ENCODE measurements around the gene ZBTB7A. TPM values are rescaled to one million over a fixed set of nuclear protein-coding genes. Genes with fewer than 3 reads are reported as not detected.
A peak's percentile ranks its signal among the peaks of the same experiment; 100 is the strongest.

ZBTB7A gene
- total and polyA plus RNA-seq, 2 experiments from 2014 or later = 17.8 to 41.3 TPM

GRCh38 chr19:4055209-4055552 lies 11.5 kb downstream of the ZBTB7A start:
- Histone ChIP-seq H3K4me3 (no peak overlapping the region), H3K27ac (no peak overlapping the region), H3F3A (ENCODE audit: insufficient read depth) (peaks cover 39% of the 10 kb centered on the region), H3K9me3 (ENCODE audit: low read depth) (no peaks in the 10 kb centered on the region), H3K4me1 (ENCODE audit: insufficient read depth) (peaks cover 40% of the 10 kb centered on the region), H3K79me2 (ENCODE audit: insufficient read depth) (peaks cover 100% of the 10 kb centered on the region), H3K27me3 (replicated peaks; ENCODE audit: insufficient read depth) (no peaks in the 10 kb centered on the region), H3K36me3 (ENCODE audit: low read depth) (peaks cover 9% of the 10 kb centered on the region), H3K9me2 (ENCODE audit: insufficient read depth) (no peaks in the 10 kb centered on the region), H4K20me1 (ENCODE audit: insufficient read depth) (peaks cover 17% of the 10 kb centered on the region; the same call in 1 of the 2 replicates), H3K4me2 (ENCODE audit: unreplicated experiment) (no peak overlapping the region), H3K9ac (no peak overlapping the region), H2AFZ (no peak overlapping the region)
- DNase-seq = no peak
- in situ Hi-C loops (cut with MboI) = no loop called here
- WGBS, 2 experiments (ENCODE audit: low coverage in 1 of 2, low lambda C conversion rate in 2 of 2, missing lambda C conversion rate in 2 of 2) = 92 to 93% methylated on average over 14 to 20 of the region's 20 CpGs
- no peak for TF ChIP-seq EZH2 (IDR thresholded peaks at IDR 0.05; ENCODE audit: insufficient read depth, poor library complexity, severe bottlenecking)
- no peak for TF ChIP-seq EZH2phosphoT487 (IDR thresholded peaks at IDR 0.05; ENCODE audit: insufficient read depth, low read depth)

GRCh38 chr19:4054441-4055208 lies 12.1 kb downstream of the ZBTB7A start:
- WGBS, 2 experiments (ENCODE audit: low coverage in 1 of 2, low lambda C conversion rate in 2 of 2, missing lambda C conversion rate in 2 of 2) = 96 to 98% methylated on average over 31 to 91 of the region's 91 CpGs
- Histone ChIP-seq H3F3A (ENCODE audit: insufficient read depth) (peaks cover 39% of the 10 kb centered on the region), H3K79me2 (ENCODE audit: insufficient read depth) (peaks cover 100% of the 10 kb centered on the region), H2AFZ (no peak overlapping the region), H3K4me3 (no peak overlapping the region), H3K4me2 (ENCODE audit: unreplicated experiment) (no peak overlapping the region), H3K36me3 (ENCODE audit: low read depth) (peaks cover 9% of the 10 kb centered on the region), H3K27me3 (replicated peaks; ENCODE audit: insufficient read depth) (no peaks in the 10 kb centered on the region), H3K9me3 (ENCODE audit: low read depth) (no peaks in the 10 kb centered on the region), H3K9ac (no peak overlapping the region), H4K20me1 (ENCODE audit: insufficient read depth) (peaks cover 18% of the 10 kb centered on the region; the same call in 1 of the 2 replicates), H3K4me1 (ENCODE audit: insufficient read depth) (peaks cover 37% of the 10 kb centered on the region), H3K9me2 (ENCODE audit: insufficient read depth) (no peaks in the 10 kb centered on the region), H3K27ac (no peak overlapping the region)
- TF ChIP-seq EZH2 (IDR thresholded peaks at IDR 0.05; ENCODE audit: insufficient read depth, poor library complexity, severe bottlenecking) (no peak), EZH2phosphoT487 (IDR thresholded peaks at IDR 0.05; ENCODE audit: insufficient read depth, low read depth) (no peak)
- peak; percentile 1 for DNase-seq
- in situ Hi-C loops (cut with MboI) = no loop called here

- H3K4me1 ChIP-seq (ENCODE audit: insufficient read depth) = peaks cover 27% of the 10 kb centered on the region
- peak overlapping the region; percentile 82; the same call in 1 of the 2 replicates for H3K27ac ChIP-seq
- H3K79me2 ChIP-seq (ENCODE audit: insufficient read depth) = peaks cover 99% of the 10 kb centered on the region
- H3K4me2 ChIP-seq (ENCODE audit: unreplicated experiment) = peak overlapping the region; percentile 51
- no peaks in the 10 kb centered on the region for H3K9me3 ChIP-seq (ENCODE audit: low read depth)
- peak overlapping the region; percentile 22; the same call in 1 of the 2 replicates for H3K4me3 ChIP-seq
- in situ Hi-C loops (cut with MboI) = no loop called here
- no peak for TF ChIP-seq EZH2phosphoT487 (IDR thresholded peaks at IDR 0.05; ENCODE audit: insufficient read depth, low read depth)
- no peak for TF ChIP-seq EZH2 (IDR thresholded peaks at IDR 0.05; ENCODE audit: insufficient read depth, poor library complexity, severe bottlenecking)
- no peak overlapping the region for H2AFZ ChIP-seq
- H3K36me3 ChIP-seq (ENCODE audit: low read depth) = peaks cover 9% of the 10 kb centered on the region
- peak; percentile 2 for DNase-seq
- H3K9me2 ChIP-seq (ENCODE audit: insufficient read depth) = no peaks in the 10 kb centered on the region
- H3F3A ChIP-seq (ENCODE audit: insufficient read depth) = peaks cover 39% of the 10 kb centered on the region
- WGBS, 2 experiments (ENCODE audit: low coverage in 1 of 2, low lambda C conversion rate in 2 of 2, missing lambda C conversion rate in 2 of 2) = 92 to 94% methylated on average over 50 to 82 of the region's 82 CpGs
- H3K9ac ChIP-seq = no peak overlapping the region
- no peaks in the 10 kb centered on the region for H3K27me3 ChIP-seq (replicated peaks; ENCODE audit: insufficient read depth)
- peaks cover 18% of the 10 kb centered on the region; the same call in 1 of the 2 replicates for H4K20me1 ChIP-seq (ENCODE audit: insufficient read depth)
Measured at GRCh38 chr19:4053423-4054324, 13.0 kb downstream of the ZBTB7A start.

- Histone ChIP-seq H3K4me2 (ENCODE audit: unreplicated experiment) (peak overlapping the region; percentile 51), H3K27me3 (replicated peaks; ENCODE audit: insufficient read depth) (no peaks in the 10 kb centered on the region), H3K36me3 (ENCODE audit: low read depth) (peaks cover 9% of the 10 kb centered on the region), H3K79me2 (ENCODE audit: insufficient read depth) (peaks cover 99% of the 10 kb centered on the region), H3K9me3 (ENCODE audit: low read depth) (no peaks in the 10 kb centered on the region), H3K9me2 (ENCODE audit: insufficient read depth) (no peaks in the 10 kb centered on the region), H2AFZ (no peak overlapping the region), H3K27ac (peak overlapping the region; percentile 82), H3K4me1 (ENCODE audit: insufficient read depth) (peaks cover 21% of the 10 kb centered on the region), H3K9ac (peak overlapping the region; percentile 61), H3F3A (ENCODE audit: insufficient read depth) (peaks cover 39% of the 10 kb centered on the region), H4K20me1 (ENCODE audit: insufficient read depth) (peaks cover 18% of the 10 kb centered on the region; the same call in 1 of the 2 replicates), H3K4me3 (peak overlapping the region; percentile 22; the same call in 1 of the 2 replicates)
- DNase-seq = no peak
- no peak for TF ChIP-seq EZH2phosphoT487 (IDR thresholded peaks at IDR 0.05; ENCODE audit: insufficient read depth, low read depth)
- no peak for TF ChIP-seq EZH2 (IDR thresholded peaks at IDR 0.05; ENCODE audit: insufficient read depth, poor library complexity, severe bottlenecking)
- 8 to 9% methylated on average over 12 to 13 of the region's 13 CpGs for WGBS, 2 experiments (ENCODE audit: low coverage in 1 of 2, low lambda C conversion rate in 2 of 2, missing lambda C conversion rate in 2 of 2)
- in situ Hi-C loops (cut with MboI) = no loop called here
Measured at GRCh38 chr19:4052993-4053422, 13.7 kb downstream of the ZBTB7A start.
